NCI-H128 (cell line): ENCODE data around the gene SENP3.

Source experiments
- DNase-seq: peaks from one replicate; lab custom pipeline; 2025; ENCODE audit not compliant: unreplicated experiment; lab: John Stamatoyannopoulos, UW

Gene SENP3

GRCh38 chr17:7561589-7562207 is at the start of gene SENP3:
Gene SENP3 (plus strand): TSS chr17:7561919. CDS start chr17:7563077, 1,158 bp downstream.
- peak; percentile 56 for DNase-seq

- no peak for DNase-seq
Measured at GRCh38 chr17:7512105-7512504, 49.6 kb upstream of the SENP3 start.

- no peak for DNase-seq
Measured at GRCh38 chr17:7512824-7513540, 48.7 kb upstream of the SENP3 start.

DNA sequence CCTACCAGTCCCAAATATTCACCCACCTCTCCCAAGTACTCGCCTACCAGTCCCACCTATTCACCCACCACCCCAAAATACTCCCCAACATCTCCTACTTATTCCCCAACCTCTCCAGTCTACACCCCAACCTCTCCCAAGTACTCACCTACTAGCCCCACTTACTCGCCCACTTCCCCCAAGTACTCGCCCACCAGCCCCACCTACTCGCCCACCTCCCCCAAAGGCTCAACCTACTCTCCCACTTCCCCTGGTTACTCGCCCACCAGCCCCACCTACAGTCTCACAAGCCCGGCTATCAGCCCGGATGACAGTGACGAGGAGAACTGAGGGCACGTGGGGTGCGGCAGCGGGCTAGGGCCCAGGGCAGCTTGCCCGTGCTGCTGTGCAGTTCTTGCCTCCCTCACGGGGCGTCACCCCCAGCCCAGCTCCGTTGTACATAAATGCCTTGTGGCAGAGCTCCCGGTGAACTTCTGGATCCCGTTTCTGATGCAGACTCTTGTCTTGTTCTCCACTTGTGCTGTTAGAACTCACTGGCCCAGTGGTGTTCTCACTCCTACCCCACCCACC is 47.8 kb upstream of the SENP3 start:
- no peak for DNase-seq

DNA sequence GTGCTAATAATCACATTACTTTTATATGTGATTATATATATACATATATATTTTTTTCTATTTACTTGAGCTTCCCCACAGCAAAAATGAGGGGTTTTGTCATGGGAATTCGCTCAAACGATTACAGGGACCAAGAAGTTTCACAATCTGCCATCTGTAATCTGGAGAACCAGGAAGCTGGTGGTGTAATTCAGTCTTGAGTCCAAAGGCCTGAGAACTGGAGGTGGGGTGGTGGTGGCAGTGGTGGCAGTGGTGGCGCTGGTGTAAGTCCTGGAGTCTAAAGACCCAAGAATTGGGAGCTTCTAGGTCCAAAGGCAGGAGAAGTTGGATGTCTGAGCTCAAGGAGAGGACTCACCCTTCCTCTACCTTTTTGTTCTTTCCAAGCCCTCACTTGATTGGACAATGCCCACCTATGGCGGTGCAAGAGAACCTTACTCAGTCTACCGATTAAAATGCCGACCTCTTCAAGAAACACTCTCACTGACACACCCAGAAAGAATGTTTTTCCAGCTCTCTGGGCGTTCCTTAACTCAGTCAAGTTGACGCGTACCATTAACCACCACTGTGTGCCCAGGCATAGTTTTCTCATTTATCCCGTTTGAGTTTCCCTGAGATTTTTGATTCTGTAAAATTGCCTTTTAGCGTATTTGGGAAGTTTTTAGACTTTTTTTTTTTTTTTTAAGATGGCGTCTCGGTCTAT is 45.7 kb upstream of the SENP3 start:
- DNase-seq = no peak

GRCh38 chr17:7523033-7523432 is 38.7 kb upstream of the SENP3 start:
- no peak for DNase-seq

GRCh38 chr17:7528842-7529241 is 32.9 kb upstream of the SENP3 start:
- no peak for DNase-seq

DNA sequence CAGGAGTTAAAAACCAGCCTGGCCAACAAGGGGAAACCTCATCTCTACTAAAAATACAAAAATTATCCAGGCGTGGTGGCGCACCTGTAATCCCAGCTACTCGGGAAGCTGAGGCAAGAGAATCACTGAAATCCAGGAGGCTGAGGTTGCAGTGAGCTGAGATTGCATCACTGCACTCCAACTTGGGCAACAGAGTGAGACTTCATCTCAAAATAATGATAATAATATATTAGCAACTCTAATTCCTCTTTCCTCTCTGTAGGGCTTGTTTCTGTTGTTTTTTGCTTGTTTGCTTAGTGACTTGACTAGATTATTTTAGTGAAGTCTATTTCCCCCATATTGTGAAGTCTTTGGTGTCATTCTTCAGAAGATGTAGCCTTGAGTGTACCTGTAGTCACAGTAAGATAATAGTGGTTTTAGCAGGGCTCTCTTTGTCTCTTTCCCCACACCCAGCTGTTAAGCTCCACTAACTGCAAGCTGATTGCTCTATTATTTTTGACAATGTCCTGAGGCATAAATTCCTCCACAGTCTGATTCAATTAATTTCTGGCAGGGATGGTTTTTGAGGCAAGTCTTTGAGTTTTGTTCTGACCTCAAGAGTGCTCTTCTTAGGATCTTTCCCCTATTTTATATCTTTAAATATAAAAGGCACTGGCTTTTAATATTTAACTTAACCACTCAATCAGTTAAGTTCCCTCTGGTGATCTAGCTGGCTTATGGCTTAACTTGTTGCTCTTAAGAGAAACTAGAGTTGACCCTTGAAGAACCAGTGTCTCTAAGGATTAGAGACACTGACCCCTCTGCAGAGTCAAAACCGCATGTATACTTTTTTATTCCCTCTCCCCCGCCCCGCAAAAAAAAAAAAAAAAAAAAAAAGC is 31.5 kb upstream of the SENP3 start:
- DNase-seq = no peak

DNA sequence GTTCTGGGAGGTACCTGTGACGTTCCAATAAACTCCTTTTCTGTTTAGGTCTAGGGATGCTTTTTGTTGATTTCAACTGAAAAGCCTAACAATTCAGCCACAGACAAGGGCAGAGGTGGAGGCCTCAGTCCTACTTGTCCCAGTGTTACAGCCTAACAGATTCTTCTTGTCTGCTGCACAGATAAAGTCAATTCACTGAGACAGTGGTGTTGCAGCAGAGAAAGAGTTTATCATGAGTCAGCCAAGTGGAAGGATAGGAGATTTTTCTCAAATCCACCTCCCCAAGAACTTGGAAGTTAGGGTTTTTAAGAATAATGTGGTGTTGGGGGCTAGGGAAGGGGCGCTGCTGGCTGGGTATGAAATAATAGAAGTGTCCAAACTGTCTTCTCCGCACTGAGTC is 23.7 kb upstream of the SENP3 start:
- DNase-seq = no peak

DNA sequence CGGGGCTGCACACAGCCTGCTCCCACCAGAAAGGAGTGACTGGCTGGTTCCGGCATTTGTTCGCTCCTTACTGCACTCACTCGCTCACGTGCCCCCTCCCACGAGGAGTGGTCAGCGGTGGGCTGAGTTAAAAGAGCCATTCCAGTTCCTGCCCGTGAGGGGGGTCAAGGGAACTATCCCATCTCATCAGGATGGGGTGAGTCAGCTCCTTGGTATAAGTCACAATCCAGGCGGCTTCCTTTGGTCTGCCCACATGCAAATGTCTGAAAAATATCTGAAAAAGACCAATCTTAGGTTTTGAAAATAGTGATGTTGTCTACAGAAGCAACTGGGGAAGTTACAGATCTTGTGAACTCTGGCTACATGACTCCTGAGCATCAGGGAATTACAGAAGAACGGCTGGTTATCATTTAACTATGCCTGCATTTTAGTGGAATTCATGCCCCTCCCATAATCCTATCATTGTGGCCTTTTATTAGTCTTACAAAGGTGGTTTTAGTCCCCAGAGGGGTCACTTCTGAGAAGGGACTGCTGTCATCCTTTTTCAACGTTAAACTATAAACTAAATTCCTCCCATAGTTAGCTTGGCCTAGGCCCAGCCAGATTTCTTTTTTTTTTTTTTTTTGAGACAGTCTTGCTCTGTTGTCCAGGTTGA is 22.7 kb upstream of the SENP3 start:
- DNase-seq = no peak

DNA sequence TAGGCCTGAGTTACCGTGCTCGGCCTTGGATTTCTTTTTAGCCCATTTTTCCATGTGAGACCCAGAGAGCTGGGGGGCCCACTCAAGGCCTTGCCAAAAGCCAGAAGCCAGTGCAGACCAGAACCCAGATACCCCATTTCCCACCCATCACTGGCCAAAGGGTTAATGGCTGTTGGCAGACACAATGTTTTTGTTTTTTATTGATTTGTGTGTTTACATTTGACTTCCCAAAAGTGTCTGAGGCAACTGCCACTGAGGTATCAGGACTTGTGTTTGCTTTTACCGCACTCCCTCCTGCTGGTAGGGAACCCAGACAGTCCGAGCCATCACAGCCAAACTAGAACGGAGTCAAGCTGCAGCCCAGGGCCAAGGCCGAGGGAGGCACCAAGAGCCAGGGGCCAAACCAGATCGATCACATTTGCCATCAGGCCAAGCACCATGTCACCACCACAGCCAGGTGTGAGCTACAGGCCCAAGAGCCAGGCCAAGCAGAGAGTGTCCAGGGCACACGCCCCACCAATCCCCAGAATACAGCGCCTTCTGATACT is 20.6 kb upstream of the SENP3 start:
- no peak for DNase-seq

- DNase-seq = no peak
Measured at GRCh38 chr17:7544911-7545310, 16.8 kb upstream of the SENP3 start.

DNA sequence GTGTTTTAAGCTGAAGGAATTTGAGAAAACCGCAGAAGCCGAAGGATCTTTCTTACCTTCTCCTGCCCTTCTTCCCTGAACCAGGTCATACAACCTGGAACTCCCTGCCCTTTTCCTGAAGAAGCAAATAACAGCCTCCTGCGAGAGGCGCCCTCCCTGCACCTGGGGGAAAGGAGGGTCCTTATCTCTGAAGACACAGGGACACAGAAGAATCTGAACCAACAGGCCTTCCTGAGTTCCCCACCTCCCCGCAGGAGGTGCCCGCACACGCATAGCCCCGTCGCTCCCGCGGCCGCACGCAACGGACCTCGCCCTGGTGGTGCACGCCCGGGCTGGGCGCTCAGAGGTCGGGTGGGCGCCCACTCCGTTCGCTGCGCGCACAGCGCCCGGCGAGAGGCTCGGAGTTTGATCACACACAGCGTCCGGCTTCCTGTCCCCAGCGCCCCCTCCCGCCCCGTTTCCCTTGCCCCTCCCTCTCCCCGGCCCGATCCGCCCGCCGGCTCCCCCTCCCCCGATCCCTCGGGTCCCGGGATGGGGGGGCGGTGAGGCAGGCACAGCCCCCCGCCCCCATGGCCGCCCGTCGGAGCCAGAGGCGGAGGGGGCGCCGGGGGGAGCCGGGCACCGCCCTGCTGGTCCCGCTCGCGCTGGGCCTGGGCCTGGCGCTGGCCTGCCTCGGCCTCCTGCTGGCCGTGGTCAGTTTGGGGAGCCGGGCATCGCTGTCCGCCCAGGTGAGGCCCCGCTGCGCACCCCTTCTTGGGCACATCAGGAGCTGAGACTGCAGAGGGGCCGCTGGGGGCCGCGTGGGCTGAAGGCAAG is 12.9 kb upstream of the SENP3 start, which contains the start of gene TNFSF12:
TNFSF12 (plus strand) TSS at position 474 of the 816 bp plus-strand sequence; CDS start at position 570, 96 bp downstream.
- DNase-seq = no peak

DNA sequence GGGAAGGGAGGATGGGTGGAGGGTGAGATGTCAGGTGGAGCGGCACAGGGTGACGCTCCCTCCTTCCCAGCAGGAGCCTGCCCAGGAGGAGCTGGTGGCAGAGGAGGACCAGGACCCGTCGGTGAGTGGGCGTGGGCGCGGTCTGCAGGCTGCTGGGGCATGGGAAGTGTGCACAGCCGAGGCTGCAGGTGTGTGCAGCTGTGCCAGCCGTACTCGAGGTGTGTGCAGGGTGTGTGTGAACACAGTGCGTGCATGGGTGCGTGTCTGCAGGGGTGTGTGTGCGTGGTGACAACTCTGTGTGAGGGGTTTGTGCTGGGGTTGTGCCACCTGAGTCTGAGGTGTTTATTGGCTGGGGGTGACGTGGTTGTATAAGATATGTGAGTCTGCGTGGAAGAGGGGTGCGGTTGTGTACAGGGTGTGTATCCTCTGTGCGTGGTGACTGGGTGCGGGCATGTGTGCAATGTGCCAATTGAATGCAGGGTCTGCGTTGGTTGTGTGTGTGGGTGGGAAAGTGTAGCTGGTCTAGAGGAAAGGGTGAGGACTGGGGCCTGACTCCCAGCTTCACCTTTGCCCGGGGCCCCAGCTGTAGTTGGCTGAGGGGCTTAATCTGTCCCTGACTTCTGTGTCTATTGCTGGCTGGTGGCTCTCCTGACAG is 12.2 kb upstream of the SENP3 start:
- no peak for DNase-seq

- no peak for DNase-seq
Measured at GRCh38 chr17:7550344-7550743, 11.4 kb upstream of the SENP3 start.

GRCh38 chr17:7551396-7551795 is 10.3 kb upstream of the SENP3 start:
- DNase-seq = no peak

GRCh38 chr17:7552621-7553051 is 9.1 kb upstream of the SENP3 start:
- DNase-seq = no peak

GRCh38 chr17:7553356-7553755 is 8.4 kb upstream of the SENP3 start:
- no peak for DNase-seq
